Panc1 (cell line): ENCODE results near the gene CAPNS1.

ENCODE experiments used
- CTCF ChIP-seq: fragments of 450-650 bp; IDR thresholded peaks from 2 replicates; pipeline ENCODE4 v1.5.1; 2017; ENCODE audit warnings: mild to moderate bottlenecking
- POLR2AphosphoS5 ChIP-seq: IDR thresholded peaks from 2 replicates; pipeline ENCODE4 v1.6.1; 2012; ENCODE audit warnings: mild to moderate bottlenecking, low read depth, low read length, moderate library complexity

GRCh38 chr19:36149673-36150406 lies 10.0 kb downstream of the CAPNS1 start:
- TF ChIP-seq POLR2AphosphoS5 (no peak), CTCF (no peak)
